ENCODE measurements around the gene PRKAR1B. TPM values are rescaled to one million over a fixed set of nuclear protein-coding genes. Genes with fewer than 3 reads are reported as not detected.

PRKAR1B gene
- total RNA-seq, 1 experiment from 2014 or later = 43.3 TPM

DNA sequence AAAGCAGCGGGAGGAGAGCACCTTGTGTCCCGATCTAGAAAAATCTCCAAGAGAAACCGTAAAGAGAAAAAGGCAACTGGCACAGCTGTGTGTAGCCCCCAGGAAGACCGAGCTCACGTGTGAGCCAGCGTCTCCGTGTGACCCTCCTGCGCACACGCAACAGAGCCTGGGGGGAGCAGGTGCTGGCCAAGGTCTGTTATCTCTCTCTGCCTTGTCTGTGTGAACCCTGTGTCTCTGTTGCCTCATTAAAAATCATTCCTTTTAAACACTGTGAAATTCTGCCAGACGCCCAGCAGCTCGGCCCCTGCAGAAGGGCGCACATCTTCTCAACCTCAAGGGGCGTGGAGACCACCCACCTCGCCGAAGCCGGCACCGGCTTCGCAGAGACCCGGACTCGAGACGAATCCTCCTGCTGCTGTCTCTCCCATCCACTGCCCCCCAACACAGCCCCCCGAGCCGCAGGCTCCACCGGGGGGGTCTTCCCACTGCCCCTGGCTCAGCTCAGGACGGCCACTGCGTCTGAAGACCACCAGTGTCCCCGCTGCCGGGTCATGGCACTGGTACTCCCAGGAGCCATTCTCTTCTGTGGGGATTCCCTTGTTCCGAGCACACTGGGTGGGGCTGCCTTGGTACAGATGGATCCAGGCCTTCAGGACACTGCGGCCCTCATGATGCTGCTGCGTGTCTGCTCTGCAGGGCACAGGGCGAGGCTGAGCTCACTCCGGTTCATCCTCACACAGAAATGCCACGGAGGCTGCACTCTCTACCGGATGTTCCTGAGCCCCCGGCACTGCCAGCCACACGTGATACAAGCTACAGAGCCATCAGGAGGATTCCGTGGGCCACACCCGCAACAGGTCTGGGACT, 94.9 kb downstream of the PRKAR1B start:
- H3K56ac ChIP-seq (ENCODE audit: insufficient read length, low read depth, low read length) = no peak overlapping the region
- no peak overlapping the region for H2AFZ ChIP-seq (ENCODE audit: low read length)
- no peak overlapping the region for H4K8ac ChIP-seq (replicated peaks; ENCODE audit: insufficient read length, low read depth, low read length)
- H3K14ac ChIP-seq (ENCODE audit: insufficient read depth, low read length) = no peak overlapping the region; the same call in 1 of the 2 replicates
- no peak overlapping the region for H3K23ac ChIP-seq (ENCODE audit: insufficient read length, low read depth, low read length)
- H3K23me2 ChIP-seq (ENCODE audit: insufficient read length, low read depth, low read length, poor library complexity, severe bottlenecking) = no peaks in the 10 kb centered on the region
- H3K27me3 Mint-ChIP-seq (ENCODE audit: low read depth) = no peaks in the 10 kb centered on the region
- WGBS (ENCODE audit: extremely low coverage, insufficient read length, low lambda C conversion rate) = no CpG with 5 or more reads among the region's 39 CpGs
- peaks cover 0 to 4% (median 2%) of the 10 kb centered on the region in 3 experiments; a peak in 3 of 7 replicates for H3K36me3 Mint-ChIP-seq (ENCODE audit: insufficient read depth in 1 of 3, low read depth in 3 of 3)
- no peaks in the 10 kb centered on the region for H3K4me1 Mint-ChIP-seq
- no peaks in the 10 kb centered on the region for H3K27me3 ChIP-seq (ENCODE audit: insufficient read depth, low read length)
- no peak overlapping the region for H3K4me2 ChIP-seq (ENCODE audit: insufficient read depth, insufficient read length, low read length)
- H3T11ph ChIP-seq (ENCODE audit: low read length) = no peak overlapping the region
- H3K79me2 ChIP-seq (ENCODE audit: insufficient read depth, low read length) = no peaks in the 10 kb centered on the region
- peak overlapping the region in 1 of 3 experiments; percentile 67; a peak in 2 of 7 replicates for H3K27ac Mint-ChIP-seq
- H3K79me1 ChIP-seq (ENCODE audit: insufficient read depth, low read depth, low read length, poor library complexity, severe bottlenecking) = no peaks in the 10 kb centered on the region
- H2BK20ac ChIP-seq (ENCODE audit: low read depth, low read length, poor library complexity, severe bottlenecking) = no peak overlapping the region
- H4K20me1 ChIP-seq (ENCODE audit: control insufficient read depth, insufficient read depth, insufficient read length) = peaks cover 6% of the 10 kb centered on the region
- no peak overlapping the region for H3K4ac ChIP-seq (ENCODE audit: low read depth, low read length)
- H2AK5ac ChIP-seq (ENCODE audit: insufficient read length, low read length) = no peak overlapping the region
- no peak overlapping the region for H4K5ac ChIP-seq (ENCODE audit: insufficient read length, low read depth, low read length)
- no peak overlapping the region for H4K91ac ChIP-seq (ENCODE audit: insufficient read length, low read depth, low read length)
- no peak overlapping the region for H3K18ac ChIP-seq (ENCODE audit: insufficient read length, low read depth, low read length)
- H2BK12ac ChIP-seq (ENCODE audit: insufficient read length, low read depth, low read length) = no peak overlapping the region
- no peaks in the 10 kb centered on the region for H3K4me1 ChIP-seq (ENCODE audit: insufficient read depth, low read length)
- H3K4me3 Mint-ChIP-seq = no peak overlapping the region
- DNase-seq = no peak
- no peaks in the 10 kb centered on the region for H3K9me3 ChIP-seq (ENCODE audit: control insufficient read depth, low read depth, low read length)
- H3K9ac ChIP-seq (ENCODE audit: extremely low read depth, insufficient read length, low read length) = no peak overlapping the region
- H2BK5ac ChIP-seq (ENCODE audit: insufficient read length, low read length) = no peak overlapping the region
- H2BK120ac ChIP-seq (ENCODE audit: low read depth, low read length, poor library complexity, severe bottlenecking) = no peak overlapping the region
- no peak overlapping the region for H2BK15ac ChIP-seq (ENCODE audit: low read depth, low read length)
- H3K9me3 Mint-ChIP-seq = no peaks in the 10 kb centered on the region; a peak in 1 of 5 replicates
- TF ChIP-seq, protein P1, sequence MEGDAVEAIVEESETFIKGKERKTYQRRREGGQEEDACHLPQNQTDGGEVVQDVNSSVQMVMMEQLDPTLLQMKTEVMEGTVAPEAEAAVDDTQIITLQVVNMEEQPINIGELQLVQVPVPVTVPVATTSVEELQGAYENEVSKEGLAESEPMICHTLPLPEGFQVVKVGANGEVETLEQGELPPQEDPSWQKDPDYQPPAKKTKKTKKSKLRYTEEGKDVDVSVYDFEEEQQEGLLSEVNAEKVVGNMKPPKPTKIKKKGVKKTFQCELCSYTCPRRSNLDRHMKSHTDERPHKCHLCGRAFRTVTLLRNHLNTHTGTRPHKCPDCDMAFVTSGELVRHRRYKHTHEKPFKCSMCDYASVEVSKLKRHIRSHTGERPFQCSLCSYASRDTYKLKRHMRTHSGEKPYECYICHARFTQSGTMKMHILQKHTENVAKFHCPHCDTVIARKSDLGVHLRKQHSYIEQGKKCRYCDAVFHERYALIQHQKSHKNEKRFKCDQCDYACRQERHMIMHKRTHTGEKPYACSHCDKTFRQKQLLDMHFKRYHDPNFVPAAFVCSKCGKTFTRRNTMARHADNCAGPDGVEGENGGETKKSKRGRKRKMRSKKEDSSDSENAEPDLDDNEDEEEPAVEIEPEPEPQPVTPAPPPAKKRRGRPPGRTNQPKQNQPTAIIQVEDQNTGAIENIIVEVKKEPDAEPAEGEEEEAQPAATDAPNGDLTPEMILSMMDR (conservative IDR thresholded peaks at IDR 0.05) = no peak
- H3K27ac ChIP-seq (ENCODE audit: insufficient read length, low read depth, low read length) = no peak overlapping the region
